COR-L47 (cell line): Measurements from ENCODE around the gene NF1.
"Not testable (repeated sequence)": the region's sequence is repeated elsewhere in the genome, so short reads cannot be mapped to it uniquely, and the experiment has no call there.

Experiments
- DNase-seq: peaks from one replicate; lab custom pipeline; 2025; lab: John Stamatoyannopoulos, UW

NF1 gene

DNA sequence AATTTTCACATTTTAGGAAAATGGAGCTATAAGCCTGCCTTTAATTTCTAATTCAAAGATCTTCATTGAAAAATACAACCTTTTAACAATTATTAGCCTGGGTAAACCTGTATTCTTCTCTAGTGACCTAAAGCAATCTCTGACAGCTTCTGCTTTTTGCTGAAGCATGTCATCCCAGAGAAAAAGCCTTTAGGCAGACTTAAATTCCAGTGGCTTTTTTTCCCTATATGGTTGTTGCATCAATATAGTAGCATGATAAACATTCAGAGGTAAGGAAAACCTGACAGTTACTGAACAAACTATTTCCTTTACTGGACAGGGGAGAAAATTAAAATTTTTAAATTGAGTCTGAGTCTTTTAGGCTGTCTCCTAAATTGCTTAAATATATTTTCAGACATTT, 234.4 kb downstream of the NF1 start:
- no peak for DNase-seq

DNA sequence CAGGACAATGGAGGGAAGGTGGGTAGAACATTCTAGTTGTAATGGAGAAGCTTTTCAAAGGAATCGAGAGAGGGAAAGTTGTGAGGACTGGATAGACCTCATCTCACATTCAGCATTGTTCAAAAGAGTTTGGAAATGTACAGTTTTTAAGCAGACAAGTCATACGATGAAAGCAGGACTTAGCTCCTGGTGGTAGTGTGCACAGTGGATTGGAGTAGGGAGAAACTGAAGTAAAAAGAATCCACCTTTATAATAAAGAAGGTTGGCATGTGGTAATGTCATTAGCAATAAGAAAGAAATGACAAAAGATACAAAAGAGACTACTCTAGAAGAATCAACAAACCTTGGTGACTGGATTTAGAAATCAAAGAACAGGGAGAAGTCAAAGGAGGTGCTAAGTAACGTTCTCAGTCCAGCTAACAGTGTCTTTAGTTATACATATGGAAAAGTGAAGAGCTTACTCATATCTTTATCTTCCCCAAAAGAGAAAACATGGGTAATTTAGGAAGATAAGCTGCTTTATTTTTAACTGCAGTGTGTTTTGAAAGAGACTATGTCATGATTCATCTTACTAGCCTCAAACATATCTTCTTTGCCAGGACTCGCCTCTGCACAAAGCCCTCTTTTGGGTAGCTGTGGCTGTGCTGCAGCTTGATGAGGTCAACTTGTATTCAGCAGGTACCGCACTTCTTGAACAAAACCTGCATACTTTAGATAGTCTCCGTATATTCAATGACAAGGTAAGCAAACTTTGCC, 245.3 kb downstream of the NF1 start:
- DNase-seq: no peak

DNA sequence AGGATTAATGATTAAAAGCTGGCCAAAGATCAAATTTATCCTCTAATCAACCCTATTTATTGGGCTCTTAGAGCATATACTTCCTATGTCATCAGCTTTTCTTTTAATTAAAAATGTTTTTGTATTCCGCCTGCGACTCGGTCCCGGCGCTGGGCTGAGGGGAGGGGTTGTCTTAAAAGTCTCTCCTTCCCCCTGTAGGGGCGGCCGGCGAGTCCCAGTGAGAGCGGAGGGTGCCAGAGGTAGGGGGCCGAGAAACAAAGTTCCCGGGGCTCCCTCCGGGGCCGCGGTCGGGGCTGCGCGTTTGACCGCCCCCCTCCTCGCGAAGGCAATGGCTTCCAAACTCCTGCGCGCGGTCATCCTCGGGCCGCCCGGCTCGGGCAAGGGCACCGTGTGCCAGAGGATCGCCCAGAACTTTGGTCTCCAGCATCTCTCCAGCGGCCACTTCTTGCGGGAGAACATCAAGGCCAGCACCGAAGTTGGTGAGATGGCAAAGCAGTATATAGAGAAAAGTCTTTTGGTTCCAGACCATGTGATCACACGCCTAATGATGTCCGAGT, 250.5 kb downstream of the NF1 start:
- DNase-seq: not testable (repeated sequence)

DNA sequence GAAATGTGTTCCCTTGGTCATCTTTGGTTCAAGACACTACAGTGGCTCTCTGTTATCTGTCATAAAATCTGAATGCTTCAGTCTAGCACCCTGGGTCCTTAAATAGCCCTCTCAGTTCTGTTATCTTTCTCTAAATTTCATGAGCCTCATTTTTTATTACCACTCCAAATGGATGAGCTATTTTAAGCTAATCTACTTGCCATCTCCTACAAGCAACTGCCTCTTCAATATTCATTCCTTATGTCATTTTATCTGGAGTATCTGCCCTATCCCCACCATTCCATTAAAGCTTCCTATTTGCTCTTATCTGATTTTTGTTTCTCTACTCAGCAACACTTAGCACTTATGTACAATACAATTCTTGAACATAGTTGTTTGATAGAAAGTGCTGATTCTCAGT, 254.7 kb downstream of the NF1 start:
- DNase-seq: no peak

DNA sequence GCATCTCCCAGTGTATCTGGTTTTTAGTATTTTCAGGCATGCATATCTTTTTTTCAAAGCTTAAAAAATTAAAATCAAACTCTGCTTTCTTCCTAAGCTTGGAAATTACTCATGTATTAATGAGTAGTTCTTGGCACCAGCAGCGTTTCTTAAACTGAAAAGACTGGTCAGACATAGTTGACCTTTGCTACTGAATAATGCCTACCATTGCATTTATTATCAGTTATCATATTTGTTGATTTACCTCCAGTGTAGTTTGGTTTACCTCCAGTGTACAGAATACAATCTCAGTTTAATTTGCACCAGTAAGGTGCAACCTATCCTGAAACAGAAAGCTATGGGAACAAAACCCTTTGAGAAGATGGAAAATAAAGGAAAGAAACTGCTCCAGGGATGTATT, 261.2 kb downstream of the NF1 start:
- DNase-seq: no peak

DNA sequence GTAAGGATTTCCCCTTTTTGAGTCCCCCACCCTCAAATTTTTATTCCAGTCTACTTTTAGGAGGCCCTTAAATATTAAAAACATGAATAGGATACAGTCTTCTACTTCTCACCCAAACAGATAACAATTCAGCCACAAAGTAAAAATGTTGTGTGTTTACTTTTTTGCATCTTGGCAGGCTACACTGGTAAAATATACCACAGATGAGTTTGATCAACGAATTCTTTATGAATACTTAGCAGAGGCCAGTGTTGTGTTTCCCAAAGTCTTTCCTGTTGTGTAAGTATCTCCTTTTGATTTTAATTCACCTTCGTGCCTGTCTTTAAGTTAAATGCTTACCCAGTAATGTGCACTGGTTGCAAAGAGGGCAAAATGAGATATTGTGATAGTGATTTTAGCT, 262.3 kb downstream of the NF1 start:
- no peak for DNase-seq

DNA sequence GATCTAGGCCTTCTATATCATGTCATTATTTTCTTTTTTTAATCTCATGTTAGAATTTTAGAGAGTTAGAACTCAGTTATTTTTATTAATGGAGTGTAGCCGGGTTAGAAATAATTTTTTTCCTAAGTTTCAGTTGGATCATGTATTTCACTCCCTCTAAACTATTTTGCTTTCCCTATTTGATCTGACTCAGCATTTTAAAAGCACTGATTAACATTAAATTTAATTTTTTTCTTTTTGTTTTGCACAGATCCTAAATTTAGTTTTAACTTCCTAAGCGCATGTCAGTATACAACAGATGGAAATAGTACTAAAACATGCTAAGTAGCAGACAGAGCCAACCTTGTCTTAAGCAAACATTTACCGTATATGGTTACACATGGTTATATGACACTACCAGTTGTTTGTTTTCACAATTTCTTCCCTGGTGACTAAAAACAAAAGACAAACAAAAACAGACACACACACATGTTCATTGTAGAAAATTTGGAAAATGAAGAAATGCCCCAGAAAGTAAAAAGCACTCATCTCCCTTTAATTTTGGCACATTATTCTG, 263.1 kb downstream of the NF1 start:
- DNase-seq: no peak

DNA sequence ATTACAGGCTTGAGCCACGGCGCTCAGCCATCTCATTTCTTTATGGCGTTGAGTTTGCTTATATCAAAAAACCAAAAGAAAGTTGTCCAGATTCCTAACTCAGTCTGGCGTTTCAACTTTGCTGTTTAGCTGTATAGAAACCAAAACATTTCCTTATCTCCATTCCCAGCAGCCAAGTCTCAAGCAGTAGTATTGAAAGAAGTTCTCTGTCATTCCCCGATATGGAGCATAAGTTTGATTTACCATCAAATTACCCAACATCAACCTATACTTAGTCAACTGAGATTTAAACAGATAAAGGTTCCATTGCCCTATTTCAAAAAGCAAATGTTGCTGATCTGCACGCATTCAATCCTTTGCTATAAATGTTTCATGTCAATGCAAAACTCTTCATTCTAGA, 269.2 kb downstream of the NF1 start:
- no peak for DNase-seq

DNA sequence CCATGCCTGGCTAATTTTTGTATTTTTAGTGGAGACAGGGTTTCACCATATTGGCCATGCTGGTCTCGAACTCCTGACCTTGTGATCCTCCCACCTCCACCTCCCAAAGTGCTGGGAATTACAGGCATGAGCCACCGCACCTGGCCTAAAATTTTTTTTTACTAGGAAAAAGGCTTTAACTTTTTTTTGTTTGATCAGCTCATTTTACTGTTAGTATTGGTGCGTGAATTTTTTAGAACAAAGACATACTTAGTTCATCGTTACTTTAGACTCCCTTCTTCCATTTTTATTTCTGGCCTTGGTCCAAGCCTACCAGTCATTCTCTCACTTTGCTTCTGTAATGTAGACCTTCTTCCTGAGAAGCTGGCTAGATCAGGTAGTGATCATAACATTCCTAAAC, 271.3 kb downstream of the NF1 start:
- DNase-seq: no peak

DNA sequence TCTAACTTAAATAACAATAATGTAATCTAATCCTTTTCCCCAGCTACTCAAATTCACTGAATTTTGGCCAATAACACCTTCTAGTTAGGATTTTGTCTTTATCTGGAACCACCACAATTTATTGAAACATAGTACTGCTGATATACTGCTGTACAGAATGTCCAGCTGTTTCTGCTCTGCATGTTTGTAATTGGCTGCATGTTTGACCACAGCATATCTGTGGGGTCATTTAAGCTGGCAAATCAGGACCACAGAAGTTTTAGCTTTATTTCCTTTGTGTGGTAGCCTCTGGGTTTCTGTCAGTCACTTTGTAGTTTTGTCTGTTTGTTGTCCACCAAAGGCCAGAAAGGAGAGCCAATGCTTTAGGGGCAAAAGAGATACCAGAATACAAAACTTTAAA, 274.5 kb downstream of the NF1 start:
- DNase-seq: no peak

DNA sequence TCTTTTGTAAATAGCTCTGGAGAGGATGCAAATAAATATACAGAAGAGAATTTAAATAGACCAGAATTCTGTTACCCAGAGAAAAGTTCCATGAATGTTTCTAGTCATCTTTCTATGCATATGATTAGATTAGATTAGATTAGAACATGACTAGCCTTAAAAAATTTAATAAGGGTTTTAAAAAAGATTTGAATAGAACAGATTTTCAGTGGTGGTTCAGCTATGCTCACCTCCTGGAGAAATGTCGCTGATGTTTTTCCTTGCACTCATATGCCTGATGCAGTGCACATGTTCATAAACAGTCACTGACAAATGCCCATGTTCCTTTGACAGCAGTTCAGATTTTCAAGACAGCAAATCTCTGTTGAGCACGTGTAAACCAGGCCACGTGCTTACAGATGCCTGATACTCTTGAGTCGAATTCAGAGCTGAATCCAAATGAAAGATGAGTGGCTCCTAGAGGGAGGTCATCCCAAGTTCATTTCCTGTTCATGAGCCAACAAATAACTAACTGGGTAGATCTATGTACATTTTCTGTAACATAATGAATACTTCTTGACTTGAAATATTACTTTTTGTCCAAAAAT, 276.8 kb downstream of the NF1 start:
- DNase-seq: no peak

DNA sequence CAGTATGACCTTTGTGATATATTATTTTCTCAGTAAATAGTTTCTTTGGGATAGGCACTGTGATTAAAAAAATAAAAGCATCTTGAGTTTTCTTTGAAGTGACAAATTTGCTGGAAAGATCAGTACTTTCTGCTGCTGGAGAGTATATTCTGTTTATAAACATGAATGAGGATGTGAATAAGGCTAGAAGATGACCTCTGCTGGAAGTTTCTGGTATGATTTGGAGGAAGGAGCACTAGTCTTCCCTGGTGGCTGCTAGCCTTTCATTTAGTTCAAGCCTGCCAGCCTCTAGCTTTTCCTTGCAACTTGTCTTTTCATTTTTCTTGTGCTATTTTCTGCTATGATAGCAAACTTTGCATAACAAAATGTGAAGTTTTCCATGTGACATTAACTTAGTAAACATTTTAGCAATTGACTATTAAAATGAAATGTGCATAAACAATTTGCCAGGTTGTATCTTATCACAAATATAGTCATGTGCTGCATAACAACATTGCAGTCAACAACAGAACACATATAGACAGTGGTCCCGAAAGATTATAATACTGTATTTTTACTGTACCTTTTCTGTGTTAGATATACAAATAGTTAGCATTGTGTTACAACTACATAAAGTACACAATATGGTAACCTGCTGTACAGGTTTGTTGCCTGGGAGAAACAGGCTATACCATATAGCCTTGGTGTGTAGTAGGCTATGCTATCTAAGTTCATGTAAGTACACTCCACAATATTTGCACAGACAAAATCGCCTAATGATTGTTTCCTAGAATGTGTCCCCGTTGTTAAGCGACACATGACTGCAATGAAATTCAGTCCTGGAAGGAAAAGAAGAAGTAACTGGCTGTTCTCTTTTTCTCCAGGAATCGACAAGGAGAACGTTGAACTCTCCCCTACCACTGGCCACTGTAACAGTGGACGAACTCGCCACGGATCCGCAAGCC, 278.6 kb downstream of the NF1 start:
- DNase-seq: peak; percentile 21

DNA sequence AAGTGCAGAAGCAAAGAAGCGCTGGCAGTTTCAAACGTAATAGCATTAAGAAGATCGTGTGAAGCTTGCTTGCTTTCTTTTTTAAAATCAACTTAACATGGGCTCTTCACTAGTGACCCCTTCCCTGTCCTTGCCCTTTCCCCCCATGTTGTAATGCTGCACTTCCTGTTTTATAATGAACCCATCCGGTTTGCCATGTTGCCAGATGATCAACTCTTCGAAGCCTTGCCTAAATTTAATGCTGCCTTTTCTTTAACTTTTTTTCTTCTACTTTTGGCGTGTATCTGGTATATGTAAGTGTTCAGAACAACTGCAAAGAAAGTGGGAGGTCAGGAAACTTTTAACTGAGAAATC, 279.3 kb downstream of the NF1 start:
- no peak for DNase-seq

DNA sequence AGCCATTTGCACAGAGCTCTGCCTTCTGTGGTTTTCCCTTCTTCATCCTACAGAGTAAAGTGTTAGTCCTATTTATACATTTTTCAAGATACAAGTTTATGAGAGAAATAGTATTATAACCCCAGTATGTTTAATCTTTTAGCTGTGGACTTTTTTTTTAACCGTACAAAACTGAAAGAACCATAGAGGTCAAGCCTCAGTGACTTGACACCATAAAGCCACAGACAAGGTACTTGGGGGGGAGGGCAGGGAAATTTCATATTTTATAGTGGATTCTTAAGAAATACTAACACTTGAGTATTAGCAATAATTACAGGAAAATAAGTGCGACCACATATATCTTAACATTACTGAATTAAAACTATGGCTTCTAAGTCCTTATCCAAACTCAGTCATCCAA, 279.7 kb downstream of the NF1 start:
- no peak for DNase-seq

DNA sequence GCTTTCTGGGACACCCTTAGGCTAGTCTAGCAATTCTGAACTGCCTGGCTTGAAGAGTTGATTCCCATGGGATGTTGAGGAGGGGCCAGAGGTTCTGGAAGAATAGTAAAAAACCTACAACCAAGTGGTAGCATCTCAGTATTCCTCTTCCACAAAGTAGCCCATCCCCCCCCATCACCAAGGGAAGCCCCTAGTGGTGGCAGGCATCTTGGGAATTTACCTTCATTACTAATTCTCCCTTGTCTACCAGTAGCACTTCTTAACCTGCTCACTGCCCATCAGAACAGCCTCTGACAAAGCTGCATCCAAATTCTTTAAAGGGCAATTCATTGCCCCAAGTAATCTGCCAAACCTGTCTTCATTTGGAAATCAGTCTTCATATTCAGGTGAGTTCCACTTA, 283.9 kb downstream of the NF1 start:
- no peak for DNase-seq

DNA sequence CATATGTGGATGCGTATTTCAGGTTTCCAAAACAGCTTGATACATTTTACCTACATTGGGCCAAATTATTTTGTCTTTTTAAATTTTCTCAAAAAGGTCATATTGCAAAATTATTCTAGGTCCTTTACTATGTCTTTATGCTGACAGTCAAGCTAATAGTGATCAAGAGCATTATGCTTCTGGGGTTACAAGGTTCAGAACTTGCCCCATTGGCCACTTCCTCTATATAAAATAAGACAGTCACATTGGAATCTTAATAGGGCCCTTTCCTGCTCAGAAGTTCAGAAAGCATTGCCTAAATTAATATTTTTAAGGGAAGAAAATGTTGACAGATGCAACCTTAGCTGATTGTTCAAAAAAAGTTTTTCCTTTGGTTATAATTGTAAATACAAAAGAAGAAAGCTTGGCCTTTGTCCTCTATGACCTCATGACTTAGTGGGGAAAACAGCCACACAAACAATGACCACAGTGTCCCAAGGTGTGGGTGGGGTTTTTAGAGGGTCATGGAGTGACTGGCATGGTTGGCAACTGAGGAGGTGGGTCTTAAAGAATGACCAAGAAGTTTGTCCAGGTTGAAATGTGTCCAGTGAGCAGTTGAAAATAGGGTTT, 284.9 kb downstream of the NF1 start:
- DNase-seq: no peak

DNA sequence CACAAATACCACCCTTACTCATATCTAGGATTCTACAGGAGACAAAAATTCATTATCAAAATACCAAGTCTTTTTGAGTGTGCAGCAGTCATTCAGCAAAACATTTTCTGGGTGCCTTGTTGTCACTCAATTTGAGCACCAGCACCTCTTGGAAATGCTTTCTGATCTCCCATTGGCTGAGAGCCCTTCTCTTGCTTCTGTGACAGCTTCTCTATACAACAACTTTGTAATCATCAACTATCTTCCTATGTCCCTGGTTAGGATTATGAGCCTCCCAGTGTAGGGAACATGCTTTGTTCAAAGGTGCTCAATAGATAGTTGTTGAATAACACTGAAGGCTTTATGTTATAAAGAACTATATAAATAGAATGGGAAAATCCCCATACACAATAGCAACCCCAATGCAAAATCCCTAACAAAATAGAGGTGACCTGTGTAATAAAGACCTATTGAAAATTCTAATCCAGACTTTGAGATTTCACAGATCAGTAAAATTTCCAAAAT, 286.4 kb downstream of the NF1 start:
- no peak for DNase-seq

DNA sequence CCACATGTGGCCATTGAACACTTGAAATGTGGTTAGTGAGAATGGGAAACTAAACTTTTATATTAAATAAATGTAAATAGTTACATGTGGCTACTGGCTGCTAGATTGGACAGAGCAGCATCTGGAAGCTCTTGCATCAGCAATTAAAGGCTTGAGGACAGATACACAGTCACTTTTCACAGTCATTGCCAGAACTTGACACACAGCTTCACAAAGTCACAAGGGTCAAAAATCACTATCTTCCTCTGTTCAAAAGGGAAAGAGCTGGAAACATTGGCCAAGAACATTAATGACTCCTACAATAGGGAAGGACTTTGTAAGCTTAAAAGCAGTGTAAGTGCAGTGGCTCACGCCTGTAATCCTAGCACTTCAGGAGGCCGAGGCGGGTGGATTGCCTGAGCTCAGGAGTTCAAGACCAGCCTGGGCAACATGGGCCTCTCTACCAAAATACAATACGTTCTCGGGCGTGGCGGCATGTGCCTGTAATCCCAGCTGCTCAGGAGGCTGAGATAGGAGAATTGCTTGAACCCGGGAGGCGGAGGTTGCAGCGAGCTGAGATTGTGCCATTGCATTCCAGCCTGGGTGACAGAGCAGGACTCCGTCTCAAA, 288.0 kb downstream of the NF1 start:
- not testable (repeated sequence) for DNase-seq

DNA sequence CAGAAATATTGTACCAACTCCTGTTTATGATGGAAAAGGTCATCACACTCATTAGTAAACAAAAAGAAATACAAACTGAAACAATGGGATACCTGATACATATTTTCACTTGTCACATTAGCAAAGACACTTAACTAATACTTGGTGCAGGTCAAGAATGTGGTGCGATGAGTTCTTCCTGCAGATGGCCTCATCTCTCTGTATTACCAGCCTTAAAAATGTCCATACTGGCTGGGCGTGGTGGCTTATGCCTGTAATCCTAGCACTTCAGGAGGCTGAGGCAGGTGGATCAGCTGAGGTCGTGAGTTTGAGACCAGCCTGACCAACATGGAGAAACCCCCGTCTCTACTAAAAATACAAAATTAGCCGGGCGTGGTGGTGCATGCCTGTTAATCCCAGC, 288.7 kb downstream of the NF1 start:
- DNase-seq: not testable (repeated sequence)

DNA sequence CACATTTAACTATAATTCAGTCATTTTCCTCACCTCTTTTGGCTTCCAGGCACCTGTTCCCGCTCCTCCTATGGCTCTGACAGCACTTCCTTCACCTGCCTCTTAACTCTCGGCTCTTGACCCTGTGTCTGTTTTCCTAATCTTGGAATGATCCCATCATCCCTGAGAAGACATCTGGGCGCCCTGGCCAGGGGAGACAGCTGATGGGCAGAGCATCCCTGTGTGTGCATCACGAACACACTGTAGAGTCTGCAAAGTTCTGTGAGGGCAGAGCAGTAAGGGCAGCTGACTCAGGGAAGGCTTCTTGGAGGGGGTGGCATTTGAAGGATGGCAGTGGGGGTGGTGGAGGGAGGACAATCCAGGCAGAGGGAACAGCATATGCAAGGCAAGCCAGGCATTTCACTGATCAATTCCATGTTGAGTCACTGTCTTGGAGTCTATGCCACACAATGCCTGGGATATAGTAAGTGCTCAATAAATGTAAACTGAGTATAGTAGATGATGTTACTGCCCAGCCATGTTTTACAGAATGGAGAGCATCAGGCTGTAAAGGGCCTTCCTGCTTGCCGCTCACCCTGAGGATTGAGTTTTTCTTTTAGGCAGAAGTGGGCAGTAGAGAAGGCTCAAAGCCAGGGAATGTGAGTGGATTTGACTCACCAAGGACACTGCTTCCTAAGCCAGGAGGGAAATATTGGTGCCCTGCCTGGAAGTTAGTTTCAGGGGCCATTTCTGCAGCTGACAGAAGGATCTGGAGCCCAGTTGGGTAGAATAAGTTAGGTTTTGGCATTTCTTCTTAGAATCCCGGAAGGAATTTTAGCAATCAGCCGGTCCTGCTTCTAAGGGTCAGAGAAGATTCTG, 290.9 kb downstream of the NF1 start:
- DNase-seq: no peak
